ENCODE data around the gene GUCY2F.

Gene GUCY2F

DNA sequence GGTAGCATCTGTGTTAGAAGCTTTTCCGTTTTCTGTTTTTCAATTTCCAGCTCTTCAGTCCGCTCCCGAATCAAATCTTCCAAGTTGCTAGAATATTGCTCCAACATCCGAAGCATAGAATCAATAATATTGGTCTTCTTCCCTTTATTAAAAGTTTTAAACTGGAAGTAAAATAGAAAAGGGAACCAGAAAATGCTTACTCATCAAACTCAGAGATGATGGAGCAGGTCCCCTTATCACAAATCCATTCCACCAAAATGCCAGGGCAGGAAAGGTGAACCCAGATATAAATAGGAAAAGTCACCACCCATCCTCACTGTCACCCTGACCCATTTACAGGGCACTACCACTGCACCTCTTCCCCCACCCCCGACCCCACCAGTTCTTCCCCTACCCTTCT lies 89.0 kb downstream of the GUCY2F start:
- no peak for DNase-seq

DNA sequence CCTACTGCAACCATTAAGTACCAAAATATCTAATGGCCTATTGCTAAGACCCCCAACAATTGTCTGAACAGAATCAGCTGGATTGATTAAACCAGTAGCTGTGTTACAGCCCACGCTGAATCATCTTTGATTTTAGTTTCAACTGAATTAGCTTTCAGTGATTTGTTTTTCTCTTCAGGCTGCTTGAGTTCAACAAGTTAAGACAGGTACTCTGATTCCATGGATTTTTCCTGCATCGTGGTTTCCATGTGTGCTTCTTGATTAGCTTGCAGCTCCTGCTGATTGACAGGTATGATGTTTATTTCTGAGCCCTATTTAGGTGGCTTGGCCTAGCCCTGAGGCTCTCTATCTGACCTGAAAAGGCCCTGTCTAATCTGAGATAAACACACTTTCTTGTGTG lies 91.3 kb downstream of the GUCY2F start:
- DNase-seq: no peak

DNA sequence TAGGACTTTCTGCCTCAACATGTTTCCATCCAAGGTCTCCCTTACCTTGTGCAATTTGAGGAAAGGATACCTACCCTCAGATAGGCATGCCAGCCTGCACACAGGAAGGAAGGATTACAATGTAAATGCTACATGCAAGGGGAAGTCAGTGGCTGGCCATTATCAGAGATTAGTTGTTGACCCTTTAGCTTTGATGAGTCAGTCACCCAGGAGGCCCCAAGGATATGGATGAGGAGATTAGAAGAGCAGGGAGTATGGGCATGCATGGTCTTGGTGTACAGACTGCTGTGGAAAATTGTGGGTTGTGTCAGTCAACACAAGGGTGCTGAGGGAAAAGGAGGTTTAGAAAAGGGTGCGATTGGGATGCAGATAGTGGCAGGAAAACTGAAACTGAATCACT lies 92.0 kb downstream of the GUCY2F start:
- no peak for DNase-seq

DNA sequence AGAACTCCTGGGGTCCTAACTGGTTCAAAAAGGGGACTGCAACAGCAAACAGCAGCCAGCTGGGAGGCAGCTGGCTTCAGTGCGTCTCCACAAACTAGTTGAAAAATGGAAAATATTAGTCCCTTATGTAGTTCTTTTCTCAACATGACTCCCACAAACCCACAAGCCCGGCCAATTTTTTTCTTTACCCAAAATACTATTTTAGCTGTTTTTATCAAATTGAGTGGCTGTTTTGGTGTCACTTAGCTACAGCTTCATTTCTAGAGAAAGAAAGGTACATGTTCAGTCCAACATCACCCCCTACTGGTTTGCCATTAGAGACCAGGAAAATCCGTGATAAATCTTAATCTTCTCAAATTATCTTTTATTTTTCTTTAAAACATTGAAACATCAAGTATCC lies 97.2 kb downstream of the GUCY2F start:
- no peak for DNase-seq

DNA sequence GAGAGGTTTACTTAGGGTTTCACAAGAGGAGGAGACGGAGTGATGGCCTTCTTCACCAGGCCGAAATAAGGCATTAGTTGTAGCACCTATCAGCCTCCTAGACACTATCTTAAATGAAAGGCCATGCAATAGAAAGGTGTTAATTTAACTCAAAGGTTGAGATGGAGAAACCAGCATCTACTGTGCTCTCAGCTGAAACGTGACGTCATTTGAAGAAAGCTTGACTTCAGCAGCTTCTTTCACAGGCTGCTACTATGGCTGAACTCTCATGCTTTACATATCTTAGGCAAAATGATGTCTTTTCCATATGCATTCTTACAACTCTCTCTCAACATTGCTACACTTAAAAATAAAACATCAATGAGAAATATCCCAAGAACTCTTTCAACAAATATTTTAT lies 99.6 kb downstream of the GUCY2F start:
- no peak for DNase-seq

DNA sequence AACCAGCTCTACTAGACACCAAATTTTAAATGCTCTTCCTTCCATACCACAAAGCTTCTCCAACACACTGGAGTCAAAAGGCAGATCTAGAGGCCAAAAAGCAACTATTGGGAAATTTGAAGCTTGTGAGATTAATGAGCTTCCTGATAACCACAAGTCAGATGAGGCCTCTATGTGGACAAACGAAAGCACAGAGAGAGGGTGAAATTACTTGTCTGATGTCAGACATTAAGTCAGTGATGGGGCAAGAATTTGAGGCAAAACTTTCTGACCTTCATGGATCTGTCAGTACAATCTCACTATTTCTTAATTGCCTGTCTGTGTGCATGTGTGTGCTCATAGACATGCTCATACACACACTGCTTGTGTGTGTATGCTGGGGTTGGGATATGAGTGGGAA lies 103.6 kb downstream of the GUCY2F start:
- no peak for DNase-seq

DNA sequence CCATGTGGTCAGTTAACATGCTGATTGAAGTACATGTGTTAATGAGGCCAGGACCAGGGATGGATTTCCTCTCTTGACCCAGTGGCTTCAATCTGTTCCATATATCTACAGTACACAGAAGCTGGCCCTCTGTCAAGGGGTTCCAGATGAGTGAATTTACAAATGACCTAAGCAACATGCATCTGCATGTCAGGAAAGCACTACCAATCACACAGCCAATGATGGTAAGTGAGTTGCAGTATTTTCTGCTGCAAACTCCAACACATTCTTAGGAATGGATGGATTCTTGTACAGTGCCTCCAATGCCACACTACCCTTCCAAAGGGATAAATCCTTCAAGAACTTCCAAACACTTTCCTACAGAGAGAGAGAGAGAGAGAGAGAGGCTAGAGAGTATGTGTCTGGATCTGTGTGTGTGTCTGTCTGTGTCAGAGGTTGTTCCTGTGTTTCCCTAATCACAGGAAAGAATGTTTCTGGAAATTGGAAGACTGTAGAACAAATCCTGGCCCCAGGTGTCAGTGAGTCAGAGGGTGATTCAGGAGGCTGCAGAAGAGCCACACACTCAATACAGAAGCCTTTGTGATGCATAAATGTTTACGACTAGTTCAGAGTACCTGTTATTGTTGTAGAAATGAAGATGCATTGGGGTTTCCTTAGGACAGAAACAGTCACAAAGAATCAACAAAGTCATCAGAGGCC lies 107.5 kb downstream of the GUCY2F start:
- DNase-seq: no peak

DNA sequence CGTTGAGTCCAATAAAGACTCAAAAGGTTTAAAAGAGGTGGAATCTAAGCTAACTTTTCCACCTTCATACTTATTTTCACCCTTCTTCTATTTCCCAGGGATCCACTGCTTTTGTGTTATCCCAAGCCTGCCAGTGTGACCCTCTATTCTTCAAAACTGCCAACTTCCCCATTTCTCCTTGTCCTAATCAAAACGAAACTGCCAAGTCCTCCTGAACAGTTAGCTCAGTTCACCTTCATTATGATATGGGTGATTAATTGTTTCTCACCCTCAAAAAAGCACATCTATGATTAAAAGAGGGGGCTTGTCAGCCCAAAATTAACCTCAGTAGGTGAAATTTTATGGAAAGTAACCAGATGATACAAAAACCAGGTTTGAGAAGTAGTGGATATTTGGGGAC lies 108.4 kb downstream of the GUCY2F start:
- no peak for DNase-seq

DNA sequence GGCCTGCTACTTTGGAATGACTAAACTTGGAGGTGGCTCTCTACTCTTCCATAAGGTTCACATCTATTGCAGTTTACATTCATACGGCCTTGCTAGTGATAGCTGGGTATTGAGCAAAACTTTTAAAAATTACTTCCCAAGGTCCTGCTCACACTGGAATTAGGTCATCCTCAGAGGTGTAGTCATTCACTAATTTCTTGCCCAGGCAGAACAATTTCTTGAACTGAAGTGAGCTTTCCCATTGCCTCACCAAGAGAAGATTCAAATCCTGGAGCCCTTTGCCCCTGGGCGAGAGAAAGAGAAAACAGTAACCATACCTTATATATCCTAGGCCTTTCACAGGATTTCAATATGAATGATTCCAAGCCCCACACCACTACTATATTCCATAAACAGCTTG lies 109.2 kb downstream of the GUCY2F start:
- DNase-seq: no peak

DNA sequence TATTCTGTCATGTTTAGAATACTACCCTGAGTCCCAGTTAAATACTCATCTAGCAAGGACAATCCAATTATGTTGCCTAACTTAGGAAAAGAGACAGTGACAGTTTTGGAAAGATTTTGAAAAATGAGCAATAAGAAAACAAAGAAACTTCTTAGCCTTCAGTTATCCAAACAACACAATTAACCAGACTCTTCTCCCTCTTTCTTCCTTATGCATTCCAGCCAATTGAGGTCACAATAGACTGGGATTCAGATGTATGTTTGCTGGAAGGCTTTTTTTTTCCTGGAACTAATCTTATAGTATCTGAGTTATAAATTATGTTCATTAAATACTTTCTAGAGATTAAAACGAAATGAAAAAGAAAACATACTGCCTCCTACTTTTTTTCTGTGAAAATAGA lies 109.6 kb downstream of the GUCY2F start:
- no peak for DNase-seq

DNA sequence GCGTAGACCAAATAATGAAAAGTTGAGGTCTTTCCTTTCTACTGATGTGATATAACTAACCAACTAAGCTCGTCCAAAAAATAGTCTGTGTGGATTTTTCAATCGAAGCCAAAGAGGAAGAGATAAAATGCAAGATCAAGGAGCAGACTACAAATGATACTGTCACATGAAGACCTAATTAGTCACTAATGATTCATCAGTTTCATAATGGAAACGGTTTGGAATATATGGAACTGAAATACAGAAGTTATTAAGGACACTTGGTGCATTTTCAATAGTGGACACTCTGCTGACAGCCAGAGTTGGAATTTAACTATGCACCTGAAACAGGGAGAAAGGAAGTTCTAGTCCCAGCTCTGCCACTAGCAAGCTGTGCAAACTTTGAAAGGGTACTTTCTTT lies 119.8 kb downstream of the GUCY2F start:
- no peak for DNase-seq

DNA sequence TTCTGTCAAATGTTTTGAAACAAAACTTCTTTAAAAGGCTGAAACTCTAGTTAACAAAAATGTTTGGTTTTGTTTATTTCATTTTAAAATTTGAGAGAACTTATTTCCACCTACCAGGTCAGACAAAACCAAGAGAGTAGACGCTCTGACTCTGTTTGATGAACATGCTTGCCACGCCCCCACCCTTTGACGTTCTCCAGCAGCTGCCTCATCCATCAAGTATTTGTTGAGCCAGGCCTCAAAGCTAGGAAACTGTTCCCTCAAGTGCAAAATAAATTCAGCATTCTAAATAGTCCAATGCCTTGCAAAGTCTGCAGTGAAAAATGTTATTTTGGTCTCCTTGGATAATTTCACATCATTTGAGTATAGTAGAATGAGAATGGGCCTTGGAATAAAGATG lies 121.6 kb downstream of the GUCY2F start:
- no peak for DNase-seq

DNA sequence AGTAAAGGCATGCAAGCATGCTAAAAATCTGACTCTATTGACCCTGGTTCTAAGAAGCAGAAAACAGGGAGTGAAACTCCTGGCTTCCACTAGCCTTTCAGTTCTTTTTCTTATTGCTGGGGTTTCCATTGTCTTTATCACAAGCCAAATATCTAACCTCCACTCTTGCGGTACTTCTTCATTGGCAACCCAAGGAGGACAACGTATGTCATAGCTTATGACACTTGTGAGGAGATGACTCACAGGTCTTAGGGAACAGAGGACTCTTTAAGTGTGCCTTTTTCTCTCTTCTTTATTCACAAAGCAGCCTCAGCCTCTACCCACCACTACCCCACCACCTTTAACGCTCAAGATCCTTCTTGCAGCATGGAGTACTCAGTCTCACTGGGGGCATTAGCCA lies 124.2 kb downstream of the GUCY2F start:
- no peak for DNase-seq

DNA sequence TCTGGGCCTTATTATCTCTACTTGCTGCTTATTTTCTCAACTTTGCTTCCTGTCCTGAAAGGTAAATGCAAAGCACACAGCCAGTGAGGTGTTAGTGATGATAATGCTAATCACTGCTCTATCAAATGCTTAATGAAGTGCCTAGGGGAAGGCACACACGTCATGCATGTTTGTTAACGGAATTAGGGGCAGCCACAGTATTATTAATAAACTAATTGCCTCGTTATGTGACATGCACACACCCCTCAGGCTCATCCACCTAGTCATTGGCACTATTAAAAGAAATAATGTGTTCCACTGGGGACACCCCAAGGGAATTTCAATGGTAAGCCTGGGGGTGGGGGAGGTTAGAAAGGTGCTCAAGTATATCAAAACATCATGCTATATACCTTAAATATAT lies 125.2 kb downstream of the GUCY2F start:
- DNase-seq: no peak

DNA sequence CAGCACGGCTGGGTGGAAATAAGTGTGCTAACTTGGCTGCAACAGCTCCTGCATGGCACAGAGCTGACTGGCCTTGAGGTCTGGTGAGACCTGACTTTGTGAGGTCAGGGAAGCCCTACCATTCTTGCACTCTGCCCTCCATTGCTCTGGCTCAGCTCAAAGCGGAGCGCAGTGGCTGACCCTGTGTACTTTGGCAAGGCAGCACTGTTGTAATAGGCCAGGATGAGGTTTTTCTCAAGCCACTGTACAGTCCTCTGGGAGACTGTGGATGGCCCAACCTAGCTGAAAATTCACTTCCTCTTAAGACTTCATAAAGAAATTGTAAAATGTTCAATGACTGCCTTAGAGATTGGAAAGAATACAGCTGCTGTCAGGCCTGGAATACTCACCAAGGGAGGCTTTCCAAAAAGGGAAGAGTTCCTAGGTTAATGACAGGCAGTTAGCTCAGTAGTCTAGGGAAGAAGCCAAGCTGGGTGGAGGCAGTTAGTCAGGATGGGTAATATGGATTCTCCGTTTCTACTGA lies 129.8 kb downstream of the GUCY2F start:
- no peak for DNase-seq

DNA sequence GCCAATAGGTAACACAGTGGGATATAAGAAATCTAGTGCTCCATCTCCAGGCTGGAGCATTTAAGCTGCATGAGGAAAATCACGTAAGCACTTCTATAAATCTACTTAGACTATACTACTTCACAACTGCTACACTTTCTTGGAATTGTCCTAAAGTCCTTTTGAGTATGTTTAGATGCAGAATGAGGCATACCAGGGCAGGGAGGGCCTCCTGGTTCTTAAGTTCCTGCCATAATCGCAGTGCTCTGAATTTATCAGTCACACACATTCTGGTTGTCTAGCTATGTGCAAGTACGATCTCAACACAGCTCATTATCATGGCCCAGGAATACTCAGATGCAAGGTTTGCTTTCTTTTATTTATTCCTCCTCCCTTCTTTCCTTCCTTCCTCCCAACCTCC lies 130.3 kb downstream of the GUCY2F start:
- DNase-seq: no peak

DNA sequence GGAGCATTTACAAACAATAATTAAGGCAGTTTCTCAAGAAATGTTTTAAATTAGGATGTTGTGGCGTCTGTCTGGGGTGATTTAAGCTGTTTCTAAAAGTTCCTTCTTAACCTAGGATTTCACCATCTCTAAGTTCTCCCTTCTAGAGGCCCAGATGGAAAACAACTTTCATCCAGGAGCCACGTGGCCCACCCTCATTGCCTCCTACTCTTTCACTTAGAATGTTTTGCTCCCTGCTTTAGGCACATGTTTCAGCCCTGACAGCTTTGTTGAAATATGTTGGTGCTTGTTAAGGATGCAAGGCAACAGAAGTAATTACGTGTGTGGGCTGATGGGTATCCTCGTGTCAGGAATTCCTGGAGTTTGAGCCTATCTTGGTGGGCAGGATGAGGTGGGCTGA lies 131.3 kb downstream of the GUCY2F start:
- no peak for DNase-seq

DNA sequence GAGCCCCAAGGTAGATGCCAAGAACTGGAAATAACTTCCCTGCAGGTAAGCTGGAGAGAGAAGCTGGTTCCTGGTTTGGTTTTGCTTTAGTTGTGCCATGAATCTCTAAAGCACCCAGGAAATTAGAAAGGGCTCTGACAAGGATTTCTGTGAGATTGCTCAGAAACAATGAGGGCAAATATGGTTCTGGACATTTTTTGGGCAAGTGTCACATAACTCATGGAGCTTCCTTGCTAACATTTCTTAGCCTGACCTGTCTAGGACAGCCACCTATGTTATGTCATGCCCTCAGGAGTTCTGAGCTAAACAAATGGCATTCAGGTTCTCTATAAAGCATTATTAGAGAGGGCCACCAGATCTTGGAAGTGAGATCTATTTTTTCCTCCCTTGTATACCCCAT lies 131.8 kb downstream of the GUCY2F start:
- no peak for DNase-seq

DNA sequence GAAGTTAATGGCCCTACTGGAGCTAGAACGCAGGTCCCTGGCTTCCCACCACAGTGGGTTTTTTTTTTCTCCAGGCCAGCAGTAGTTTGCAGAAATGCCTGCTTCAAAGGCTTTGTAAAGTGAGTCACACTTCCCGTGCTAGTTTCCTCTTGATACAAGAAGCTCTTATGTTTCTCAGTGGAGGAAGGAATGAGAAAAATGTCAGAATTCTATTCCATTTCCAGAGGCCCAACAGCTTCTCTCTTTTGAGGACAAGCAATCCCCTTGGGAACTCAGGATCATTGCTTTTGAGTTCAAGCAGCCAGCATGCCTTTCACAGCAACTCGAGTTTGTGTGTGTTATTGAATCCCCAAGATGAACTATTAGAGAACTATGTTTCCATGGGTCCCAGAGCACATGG lies 134.3 kb downstream of the GUCY2F start:
- no peak for DNase-seq

DNA sequence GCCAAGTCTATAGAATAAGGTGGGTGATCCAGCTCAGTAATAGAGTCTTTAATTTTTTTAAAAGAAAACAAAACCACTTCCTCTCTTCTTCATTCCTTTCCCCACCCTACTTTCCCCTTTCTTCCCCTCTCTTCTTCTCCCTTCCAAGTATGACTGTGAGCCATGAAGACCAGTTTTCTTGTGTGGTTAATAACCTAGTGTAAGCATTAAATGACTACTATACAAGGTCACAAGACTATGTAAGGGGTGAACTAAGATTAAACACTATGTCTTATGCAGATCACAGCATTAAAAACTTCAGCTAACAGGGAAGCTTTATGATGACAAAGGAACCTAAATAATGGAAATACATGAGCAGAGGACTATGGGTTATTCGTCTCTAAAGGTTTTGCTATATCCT lies 135.4 kb downstream of the GUCY2F start:
- no peak for DNase-seq

DNA sequence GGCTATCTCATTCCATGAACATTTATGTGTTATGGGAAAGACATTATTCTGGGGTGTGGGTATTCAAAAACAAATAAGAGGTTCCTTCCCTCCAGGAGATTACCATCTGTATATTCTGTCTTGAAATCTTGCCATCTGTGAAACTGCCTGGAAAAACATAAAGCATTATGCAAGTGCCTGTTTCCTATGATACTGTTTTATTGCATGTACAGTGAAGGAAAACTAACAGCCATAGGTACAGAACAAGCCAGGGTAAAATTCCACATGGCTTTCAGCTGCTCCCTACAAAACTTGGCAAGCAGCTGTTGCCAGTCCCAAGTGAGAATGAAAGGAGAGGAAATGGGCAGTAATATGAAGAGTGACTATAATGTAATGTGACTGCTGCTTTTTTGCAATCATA lies 136.0 kb downstream of the GUCY2F start:
- no peak for DNase-seq

DNA sequence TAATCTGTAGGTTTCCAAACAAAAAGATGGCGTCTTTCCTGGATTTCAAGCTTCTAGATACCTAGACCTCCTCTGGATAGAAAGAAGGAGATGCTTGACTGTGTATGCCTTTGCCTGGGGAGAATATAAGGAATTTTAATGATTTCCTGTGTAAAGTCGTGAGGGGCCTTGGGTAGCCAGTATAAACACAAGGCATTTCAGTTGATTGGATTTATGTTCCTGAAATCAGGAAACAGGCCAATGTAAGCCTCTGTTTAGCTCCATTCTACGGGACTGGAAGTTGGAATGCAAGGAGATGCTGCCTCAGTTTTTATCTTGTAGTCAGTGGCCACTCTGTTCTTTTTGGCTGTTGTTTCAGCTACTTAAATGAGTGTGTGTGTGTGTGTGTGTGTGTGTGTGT lies 137.2 kb downstream of the GUCY2F start:
- DNase-seq: no peak

DNA sequence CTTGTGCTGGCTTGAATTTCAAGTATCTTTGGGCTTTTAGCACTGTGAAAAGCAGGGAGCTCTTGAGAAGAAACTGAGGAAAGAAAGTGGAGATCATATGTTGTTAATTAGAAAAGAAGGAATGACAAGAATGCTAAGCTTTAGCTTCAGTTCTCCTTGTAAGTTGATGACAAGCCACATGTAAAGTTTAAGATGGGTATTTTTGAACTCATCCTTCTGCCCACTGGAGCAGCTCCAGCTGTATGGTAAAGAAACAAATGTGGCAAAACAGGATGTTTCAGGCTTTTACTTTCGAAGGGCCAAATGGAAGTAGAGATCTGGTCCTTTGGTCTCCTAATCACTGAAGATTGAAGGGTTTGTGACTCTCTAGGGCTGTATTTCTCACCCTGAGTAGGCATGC lies 137.8 kb downstream of the GUCY2F start:
- no peak for DNase-seq

DNA sequence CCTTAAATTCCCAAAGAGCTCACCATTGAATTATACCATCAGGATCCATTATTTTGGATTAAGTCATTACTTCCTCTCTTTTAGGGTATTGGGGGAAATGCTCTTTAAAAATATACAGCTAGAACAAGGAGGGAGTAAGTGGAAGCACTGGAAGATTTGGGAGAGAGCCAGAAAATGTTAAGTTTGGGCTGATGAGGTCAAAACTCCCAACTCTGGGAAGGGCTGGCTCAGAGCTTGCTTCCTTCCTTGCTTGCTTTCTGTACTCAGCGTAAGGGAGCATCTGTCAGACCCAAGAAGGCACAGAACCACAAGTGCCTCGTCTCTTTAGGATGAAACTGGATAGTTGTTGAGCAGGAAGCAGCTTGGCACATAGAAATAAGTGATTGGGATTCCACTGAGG lies 138.2 kb downstream of the GUCY2F start:
- no peak for DNase-seq

DNA sequence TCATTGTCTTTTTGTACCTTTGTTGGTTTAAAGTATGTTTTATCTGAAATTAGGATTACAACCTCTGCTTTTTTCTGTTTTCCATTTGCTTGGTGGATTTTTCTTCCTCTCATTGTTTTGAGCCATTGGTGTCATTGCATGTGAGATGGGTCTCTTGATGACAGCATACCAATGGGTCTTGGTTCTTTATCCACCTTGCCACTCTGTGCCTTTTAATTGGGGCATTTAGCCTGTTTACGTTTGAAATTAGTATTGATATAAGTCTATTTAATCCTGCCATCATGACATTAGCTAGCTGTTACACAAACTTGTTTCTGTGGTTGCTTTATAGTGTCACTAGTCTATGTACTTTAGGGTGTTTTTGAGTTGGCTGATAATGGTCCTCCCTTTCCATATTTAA lies 145.7 kb downstream of the GUCY2F start:
- DNase-seq: no peak

DNA sequence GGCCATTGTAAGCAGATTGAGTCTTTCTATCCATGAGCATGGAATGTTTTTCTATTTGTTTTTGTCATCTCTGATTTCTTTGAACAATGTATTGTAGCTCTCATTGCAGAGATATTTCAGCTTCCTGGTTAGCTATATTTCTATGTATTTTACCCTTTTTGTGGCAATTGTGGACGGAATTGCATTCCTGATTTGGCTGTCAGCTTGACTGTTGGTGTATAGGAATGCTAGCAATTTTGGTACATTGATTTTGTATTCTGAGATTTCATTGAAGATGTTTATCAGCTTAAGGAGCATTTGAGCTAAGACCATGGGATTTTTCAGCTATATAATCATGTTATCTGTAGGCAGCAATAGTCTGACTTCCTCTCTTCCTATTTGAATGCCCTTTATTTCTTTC lies 154.6 kb downstream of the GUCY2F start:
- DNase-seq: no peak

Measured in CD4-positive, alpha-beta T cell treated with Interleukin-6 for 4 hours (primary cell).